Activated CD8-positive, alpha-beta memory T cell treated with anti-CD3 and anti-CD28 coated beads, Interleukin-2, amount 50 U/mL, for 48 hours (primary cell): Measurements from ENCODE around the gene KLHL30.

Experiments
- DNase-seq: peaks from one replicate; pipeline ENCODE4 v3.0.0-alpha.2; 2020

Gene KLHL30

GRCh38 chr2:238138331-238139195 lies at the start of gene KLHL30:
Gene KLHL30, plus strand, starts transcription at chr2:238138668. Its CDS starts 2,087 bp downstream, at chr2:238140755.
- no peak for DNase-seq

DNA sequence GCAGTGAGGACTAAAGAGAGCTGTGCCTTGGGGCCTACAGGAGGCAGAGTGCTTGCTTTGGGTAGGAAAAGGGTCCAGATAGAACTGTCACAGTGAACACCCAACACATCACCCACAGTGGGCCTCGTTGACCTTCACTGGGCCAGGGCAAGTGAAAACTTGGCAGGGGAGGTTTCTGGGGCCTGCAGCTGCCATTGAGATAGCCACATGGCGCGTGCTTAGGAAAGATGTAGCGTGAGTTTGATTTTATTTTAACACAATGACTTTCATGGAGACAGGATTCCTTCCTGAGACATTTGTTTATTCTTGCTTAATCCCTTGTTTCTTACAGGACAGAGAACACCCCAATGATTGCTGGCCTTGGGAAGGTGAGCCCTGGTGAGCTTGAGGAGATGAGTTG lies 47.6 kb upstream of the KLHL30 start:
- peak; percentile 44 for DNase-seq

DNA sequence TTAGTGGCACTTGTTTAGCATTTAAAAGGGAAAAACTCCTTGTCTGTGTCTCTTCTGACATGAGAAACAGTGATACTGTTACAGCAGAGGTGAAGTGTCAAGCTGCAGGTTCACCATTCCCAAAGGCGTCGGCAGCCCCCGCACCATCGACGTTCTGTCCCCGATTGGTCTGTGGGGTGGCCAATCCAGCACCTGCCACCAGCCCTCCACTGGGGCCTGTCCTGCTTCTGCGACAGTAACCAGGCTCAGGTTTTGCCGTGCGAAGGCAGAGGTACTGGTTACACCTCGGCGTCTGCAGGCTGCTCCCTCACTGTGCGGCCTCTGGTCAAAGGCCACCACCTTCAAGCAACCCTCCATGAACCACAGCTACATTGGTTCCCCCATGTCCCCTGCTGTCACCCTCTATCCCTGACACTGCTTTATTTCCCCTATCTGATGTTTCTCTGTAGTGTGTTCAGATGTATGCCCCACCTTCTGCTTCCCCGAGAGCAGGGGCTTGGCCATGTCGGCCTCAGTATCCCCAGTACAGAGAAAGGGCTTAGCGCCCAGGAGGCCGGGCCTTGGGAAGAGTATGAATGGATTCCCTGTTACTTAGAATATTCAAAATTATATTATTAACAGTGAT lies 46.9 kb upstream of the KLHL30 start:
- DNase-seq = peak; percentile 35

DNA sequence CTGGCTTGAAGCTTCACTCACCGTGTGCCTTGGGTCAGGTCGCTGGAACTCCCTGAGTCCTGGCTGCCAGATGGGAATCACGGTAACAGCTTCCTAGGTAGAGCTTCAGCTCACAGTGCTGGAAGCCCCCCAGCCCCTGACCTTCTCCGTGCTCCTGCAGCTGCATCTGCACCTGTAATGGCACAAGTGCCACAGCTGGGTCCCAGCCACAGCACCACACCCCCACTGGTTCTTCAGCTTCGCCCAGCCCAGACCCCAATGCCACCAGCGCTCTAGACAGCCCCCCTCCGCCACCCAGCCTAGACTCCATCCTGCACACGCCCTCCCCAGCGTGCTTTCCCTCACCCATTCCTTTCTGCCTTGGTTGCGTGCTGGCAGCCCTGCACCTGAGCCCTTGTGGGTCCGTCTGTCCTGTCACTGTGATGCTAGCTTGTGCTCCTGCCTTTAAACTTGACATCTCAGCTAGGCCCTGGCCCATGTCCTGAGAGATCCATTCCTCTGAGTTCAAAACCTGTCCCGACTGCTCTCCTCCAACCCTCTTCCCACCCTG lies 45.9 kb upstream of the KLHL30 start:
- DNase-seq = peak; percentile 44

DNA sequence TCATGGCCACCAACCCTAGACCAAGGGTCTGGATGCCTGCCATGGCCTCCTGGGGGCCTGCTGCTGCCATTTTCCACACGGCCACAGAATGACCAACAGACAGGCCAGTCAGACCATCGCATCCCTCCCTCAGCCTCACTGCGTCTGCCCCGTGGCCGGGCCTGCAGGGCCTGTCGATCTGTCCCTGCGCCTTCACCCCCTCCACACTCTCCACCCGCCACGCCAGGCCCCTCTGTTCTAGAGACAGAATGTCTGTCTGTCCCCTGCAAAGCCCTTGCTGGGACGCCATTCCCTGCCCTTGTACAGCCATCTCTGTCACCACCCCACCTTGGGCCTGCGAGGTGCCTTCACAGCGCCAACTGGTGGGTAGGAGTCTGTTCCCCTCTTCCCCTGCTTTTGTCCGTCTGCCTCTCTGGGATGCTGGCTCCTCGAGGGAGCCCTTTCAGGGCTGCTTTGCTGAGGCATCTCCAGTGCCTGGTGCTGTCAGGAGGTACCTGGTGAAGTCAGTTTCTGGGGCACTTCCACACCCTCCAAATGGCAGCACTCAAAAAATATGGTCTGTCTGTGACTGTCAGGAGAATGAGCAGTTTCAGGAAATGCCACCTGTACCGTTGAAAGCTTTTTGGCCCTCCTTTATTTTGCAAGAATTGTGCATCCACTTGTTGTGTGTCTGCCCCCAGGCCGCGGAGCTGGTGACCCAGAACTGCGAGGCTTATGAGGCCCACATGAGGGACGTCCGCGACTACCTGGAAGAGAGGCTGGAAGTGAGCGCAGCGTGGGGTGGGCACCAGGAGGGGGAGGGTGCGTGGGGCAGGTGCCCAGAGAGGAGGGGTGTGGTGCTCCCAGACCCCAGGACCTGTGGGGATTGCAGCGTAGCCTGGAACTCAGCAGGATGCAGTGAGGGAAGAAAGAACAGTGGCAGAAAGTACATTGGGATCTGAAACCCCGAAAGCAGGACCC lies 45.0 kb upstream of the KLHL30 start:
- peak; percentile 52 for DNase-seq

- peak; percentile 36 for DNase-seq
Observed at GRCh38 chr2:238094438-238095022, 43.9 kb upstream of the KLHL30 start.

- DNase-seq = peak; percentile 42
Observed at GRCh38 chr2:238095143-238095542, 43.3 kb upstream of the KLHL30 start.

DNA sequence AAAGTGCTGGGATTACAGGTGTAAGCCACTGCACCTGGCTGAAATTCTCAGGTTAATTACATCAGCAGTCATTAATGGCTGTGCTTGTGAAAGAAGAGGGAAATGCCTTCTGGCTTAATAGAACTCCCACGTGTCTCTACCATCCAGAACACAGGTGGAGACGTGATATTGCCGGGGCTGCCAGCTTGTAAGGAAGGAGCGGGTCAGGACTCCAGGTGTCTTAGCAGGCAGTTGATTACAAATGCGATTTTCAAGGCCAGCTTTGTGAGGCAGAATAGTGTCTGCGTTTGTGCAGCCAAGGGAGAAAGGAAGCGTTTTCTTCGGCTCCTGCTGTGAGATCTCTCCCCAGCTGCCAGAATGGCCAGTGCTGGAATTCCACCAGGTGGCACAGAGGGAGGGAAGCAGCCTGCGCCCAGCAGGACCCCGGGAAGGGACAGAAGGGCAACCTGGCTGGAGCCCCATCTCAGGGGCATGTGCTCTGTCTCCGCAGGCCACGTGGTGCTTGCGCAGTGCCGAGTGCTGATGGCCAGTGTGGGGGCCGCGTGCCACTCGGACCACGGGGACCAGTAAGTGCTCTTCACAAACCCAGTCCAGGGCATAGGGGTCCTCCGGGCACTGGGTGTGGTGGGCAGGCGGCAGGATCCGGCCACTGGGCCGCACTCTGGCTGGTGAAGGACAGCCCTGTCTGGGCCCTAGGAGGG lies 42.0 kb upstream of the KLHL30 start:
- DNase-seq = peak; percentile 48

DNA sequence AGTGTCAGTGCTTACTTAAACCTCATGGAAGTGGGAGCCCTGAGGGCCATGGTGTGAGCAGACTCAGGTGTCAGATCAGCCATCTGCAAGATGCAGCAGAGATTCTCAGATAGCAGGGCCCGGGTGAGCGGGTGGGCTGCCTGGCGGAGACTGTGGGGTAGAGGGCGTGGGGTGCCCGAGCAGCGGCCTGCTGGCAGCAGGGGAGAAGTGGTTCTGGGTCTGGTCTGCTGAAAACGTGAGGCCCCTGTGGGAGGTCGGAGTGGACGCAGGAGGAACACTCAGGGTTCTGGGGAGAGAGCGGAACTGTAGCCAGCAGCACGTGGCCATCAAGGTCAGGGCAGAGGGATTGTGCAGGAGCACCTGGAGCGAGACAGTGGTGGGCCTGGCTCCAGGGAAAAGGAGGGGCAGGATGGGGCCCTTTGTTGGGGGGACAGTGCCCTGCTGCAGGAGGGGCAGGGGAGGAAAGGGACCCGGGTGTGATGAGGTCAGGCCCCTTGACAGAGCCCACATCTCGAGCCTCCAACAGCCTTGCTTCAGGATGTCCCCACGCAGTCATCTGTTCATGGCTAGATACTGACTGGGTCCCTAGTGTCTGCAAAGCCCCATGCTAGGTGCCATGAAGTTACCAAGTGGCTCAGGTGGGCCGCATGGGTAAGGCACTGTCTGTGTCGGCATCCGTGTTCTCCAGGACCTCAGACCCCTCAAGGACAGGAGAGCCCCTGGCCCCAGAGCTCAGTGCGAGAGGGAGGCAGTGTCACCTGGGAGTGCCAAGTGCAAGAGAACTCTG lies 41.1 kb upstream of the KLHL30 start:
- peak; percentile 51 for DNase-seq

- DNase-seq = peak; percentile 59
Observed at GRCh38 chr2:238097988-238098871, 40.2 kb upstream of the KLHL30 start.

- peak; percentile 49 for DNase-seq
Observed at GRCh38 chr2:238098901-238099713, 39.4 kb upstream of the KLHL30 start.

DNA sequence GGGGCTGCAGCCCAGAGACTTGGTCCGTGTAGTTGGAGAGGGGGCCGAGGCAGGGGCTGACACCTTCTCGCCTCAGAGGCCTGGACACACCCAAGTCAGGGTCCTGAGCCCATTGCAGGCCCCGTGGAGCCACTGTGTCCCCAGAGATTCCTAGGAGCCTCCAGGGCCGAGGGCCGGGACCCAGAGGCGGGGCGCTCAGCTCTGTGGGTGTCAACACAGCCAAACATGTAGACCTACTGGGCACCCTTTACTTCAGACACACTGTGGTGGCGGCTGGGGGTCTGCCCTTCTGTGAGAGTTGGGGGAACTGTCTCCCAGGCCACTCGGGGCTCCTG lies 38.8 kb upstream of the KLHL30 start:
- peak; percentile 50 for DNase-seq

GRCh38 chr2:238100049-238100820 lies 38.2 kb upstream of the KLHL30 start, which contains the start of gene ESPNL:
Gene ESPNL, plus strand, starts transcription at chr2:238100340. Its CDS starts 80 bp downstream, at chr2:238100420.
- peak; percentile 52 for DNase-seq

DNA sequence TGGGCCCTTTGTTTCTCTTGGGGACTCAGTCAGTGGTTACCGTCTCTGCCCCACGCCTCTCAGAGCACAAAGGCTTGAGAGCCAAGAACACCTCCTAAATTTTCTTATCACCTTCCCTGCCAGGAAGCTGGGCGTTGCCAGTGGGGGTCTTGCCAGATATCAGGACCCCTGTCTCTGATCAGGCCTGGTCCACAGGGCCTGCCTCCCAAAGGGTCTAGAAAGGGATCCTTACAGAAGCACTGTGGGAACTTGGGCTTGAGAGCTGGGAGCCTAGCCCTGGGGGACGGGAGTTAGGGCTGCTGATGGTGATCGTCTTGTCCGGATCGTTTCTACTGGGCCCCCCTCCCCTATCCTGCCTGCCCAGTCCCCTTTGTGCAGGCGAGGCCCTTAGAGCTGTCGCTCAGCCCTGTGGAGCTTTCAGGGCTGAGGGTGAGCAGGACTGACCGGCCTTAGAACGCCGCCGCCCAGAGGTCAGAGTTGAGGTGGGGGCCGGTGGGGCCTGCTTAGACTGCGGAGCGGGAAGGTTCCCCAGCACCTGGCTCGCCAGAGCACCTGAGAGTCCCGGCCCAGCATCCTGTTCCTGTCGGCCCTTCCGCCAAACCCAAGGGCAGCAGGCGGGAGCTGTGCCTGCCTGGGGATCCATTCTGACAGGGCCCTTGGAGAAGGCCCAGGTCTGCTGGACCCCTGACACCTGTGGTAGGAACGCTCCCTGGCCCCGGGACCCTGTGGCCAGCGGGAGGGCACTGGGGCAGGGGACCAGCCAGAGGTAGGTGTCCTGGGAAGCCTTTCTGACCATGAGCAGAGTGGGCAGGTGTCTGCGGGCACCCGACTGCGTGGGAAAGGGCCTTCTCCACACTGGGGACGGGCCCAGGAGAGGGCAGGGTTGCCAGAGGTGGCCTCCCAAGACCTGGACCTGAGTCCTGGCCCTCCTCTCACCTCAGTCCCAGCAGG lies 37.4 kb upstream of the KLHL30 start:
- DNase-seq = peak; percentile 45

GRCh38 chr2:238101891-238102841 lies 36.3 kb upstream of the KLHL30 start:
- peak; percentile 51 for DNase-seq

DNA sequence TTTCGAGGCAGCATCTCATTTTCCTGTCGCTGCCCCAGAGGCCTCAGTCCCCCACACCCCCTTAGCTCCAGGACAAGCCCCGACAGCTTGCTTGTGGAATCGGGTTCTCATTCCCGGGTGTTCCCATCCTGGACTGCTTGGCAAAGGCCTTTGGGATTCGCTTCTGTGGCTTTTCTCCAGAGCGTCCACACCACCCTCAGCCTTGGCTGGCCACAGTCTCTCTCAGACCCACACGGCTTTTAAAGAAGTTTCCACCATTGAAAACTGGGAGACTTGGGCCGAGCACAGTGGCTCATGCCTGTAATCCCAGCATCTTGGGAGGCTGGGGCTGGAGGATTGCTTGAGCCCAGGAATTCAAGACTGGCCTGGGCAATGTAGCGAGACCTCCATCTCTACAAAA lies 35.6 kb upstream of the KLHL30 start:
- peak; percentile 36 for DNase-seq
